HG03103 (cell line): ENCODE data around the gene SLC12A3.
"Not testable (repeated sequence)": the region's sequence is repeated elsewhere in the genome, so short reads cannot be mapped to it uniquely, and the experiment has no call there.

Source experiments
- ATAC-seq: cut with Tn5 transposase; IDR thresholded peaks from one replicate; pipeline ENCODE4 v1.9.1; 2021; ENCODE audit warnings: low read depth; ENCODE audit not compliant: unreplicated experiment

The SLC12A3 gene

DNA sequence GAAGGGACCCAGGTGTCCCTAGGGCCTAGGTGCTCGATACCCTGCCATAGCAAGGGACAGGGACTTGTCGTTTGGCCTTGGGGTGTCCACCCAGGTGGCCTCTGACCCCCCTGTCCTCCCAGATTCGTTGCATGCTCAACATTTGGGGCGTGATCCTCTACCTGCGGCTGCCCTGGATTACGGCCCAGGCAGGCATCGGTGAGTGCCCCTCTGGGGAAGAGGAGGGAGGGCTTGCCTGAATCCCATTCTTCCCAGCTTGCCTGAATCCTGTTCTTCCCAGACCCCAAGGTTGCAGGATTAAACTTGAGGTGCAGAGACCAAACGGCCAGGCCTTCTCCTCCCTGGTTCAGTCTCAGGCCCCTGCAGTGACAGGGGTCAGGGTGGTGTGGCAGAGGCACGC is 3.2 kb downstream of the SLC12A3 start:
- no peak for ATAC-seq

DNA sequence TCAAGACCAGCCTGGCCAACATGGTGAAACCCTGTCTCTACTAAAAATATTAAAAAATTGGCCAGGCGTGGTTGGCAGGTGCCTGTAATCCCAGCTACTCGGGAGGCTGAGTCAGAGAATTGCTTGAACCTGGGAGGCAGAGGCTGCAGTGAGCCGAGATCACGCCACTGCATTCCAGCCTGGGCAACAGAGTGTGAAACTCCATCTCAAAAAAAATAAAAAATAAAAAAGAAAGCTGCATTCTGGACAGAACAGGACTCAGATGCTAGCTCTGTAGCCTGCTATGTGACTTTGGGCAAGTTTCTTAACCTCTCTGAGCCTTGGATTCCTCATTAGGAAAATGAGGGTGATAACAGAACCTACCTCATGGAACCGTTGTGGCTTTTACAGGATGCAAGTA is 3.8 kb downstream of the SLC12A3 start:
- ATAC-seq = not testable (repeated sequence)

DNA sequence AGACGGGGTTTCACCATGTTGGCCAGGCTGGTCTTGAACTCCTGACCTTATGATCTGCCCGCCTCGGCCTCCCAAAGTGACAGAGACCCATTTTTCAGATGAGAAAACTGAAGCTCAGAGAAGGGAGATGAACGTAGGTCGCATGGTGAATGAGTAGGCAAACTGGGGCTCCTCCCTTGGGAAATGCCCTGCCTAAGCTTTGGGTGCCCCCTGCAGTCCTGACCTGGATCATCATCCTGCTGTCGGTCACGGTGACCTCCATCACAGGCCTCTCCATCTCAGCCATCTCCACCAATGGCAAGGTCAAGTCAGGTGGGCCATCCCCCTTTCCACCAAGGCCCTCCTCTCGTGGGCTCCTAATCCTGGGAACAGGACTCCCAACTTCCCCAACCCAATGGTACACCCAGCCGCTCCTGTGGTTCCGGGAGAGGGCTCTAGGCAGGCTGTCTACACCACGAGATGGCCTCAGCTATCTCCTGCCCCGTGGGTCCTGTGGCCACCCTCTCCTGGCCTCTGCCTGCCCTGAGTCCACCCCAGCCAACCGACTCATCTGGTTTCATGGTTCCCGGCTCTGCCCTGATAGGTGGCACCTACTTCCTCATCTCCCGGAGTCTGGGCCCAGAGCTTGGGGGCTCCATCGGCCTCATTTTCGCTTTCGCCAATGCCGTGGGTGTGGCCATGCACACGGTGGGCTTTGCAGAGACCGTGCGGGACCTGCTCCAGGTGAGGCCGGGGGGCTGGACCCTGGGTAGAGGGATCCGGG is 4.7 kb downstream of the SLC12A3 start:
- no peak for ATAC-seq

DNA sequence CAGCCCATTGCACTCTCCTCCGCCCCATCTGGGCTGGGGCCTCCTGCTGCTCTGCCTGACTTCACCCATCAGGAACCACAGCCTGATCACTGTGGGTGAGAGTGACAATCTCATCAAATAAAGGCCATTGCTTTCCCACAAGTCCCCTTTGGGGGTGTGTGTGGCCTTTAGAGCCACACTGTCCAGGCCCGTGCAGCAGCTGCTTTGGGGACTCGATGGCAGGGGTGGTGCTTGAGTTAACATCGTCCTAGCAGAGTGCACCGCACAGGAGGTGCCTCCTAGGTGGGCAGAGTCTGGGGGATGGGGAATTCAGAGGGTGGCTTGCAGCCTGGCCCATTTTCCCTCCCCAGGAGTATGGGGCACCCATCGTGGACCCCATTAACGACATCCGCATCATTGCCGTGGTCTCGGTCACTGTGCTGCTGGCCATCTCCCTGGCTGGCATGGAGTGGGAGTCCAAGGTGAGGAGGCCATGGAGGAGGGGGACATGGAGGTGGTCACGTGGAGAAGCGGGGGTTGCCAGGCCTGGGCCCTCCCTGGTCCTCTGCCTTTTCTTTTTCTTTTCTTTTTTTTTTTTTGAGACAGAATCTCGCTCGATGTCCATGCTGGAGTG is 5.4 kb downstream of the SLC12A3 start:
- ATAC-seq = no peak

DNA sequence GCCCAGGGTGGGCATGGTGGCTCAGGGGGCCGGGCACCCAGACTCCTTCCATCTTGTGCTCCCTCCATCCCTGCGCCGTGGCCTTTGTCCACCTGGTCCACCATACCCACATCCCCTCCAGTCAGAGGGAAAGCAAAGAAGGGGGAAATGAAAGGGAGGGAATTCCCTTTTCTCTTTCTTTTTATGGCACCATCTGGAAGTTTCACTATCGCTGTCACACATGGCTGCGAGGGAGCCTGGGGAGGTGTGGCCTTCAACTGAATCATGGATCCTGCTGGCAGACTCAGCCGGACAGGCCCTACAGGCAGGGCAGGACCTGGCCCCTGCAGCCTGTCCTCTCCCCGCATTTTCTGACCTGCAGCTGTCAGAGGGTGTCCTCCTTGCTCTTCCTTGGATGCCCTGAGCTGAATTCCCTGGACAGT is 6.2 kb downstream of the SLC12A3 start:
- ATAC-seq = no peak

DNA sequence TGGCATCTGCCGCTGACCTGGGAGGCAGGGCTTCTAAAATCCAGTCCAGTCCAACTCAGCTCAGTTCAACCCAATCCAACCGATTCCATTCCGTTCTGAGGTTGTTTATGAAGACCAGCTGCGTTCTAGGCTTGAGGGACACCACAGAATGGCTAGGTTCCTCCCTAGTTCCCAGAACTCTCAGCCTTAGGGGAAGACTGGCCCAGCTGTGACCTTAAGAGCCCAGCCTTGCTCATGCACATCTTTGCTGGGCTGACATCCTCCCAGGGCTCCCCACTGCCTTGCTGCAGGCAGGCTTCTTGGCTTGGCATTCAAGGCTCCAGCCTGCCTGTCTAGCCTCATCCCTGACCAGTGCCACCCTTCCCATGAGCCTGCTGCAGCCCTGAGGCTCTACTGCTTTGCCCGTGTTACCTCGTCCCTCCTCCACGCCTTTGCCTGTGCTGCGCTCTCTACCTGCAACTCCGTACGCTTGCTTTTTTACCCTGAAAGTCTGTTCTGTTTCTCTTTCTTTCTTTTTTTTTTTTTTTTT is 7.9 kb downstream of the SLC12A3 start:
- ATAC-seq = no peak

DNA sequence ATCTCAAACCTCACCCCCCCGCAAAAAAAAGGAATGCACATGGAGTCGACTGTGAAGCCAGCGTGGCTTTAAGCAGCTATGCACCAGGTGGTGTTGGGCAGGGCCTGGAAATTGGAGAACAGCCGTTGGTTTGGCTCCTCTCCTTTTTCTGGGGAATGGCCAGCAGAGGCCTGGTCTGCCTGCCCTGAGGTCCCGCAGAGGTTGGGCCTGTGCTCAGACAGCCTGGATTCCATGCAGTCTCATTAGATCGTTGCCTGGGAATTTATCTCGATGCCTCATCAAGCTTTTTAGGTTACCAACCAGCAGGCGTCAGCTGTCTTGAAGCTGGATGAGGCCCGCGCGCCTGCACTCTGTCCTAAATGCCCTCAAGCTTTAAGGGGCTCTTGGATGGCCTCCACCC is 9.8 kb downstream of the SLC12A3 start:
- no peak for ATAC-seq

DNA sequence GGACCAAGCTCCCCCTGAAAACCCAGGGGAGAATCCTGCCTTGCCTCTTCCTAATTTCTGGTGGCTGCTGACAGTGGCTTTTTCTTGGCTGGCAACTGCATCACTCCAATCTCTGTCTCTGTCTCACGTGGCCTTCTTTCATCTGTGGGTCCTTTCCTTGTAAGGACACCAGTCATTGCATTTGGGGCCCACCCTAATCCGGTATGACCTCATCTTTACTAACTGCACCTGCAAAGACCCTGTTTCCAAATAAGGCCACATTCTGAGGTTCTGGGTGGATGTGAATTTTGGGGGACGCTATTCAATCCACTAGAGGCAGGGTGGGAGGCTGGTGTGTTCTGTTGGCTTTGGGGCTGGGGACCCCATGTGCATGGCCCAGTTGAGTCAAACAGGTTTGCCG is 11.0 kb downstream of the SLC12A3 start:
- no peak for ATAC-seq

DNA sequence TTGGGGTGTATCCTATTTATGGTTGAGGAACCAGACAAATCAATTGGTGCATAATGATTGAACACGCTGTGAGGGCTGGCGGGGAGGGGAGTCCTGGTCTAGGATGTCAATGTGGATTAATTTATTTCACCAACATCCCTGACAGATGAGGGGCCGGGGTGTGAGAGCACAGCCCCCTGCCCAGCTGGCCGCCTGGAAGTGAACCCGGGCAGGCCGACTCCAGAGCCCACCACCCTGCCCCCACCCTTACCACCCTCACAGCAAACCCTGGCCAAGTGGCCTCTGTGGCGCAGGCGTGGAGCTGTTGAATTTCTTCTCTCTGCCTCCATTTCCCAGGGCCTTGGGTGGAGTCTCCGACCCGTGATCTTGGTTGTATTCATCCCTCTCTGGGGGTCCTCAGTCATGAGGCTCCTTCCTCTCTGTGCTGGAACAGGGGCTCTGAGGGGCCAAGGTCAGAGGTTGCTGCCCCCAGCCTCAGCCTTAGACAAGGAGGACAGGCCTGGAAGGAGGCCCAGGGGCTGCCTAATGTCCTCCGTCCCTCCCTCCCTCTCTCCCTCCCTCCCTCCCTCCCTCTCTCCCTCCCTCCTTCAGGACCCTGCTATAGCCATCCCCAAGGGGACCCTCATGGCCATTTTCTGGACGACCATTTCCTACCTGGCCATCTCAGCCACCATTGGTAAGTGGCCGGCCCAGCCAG is 12.6 kb downstream of the SLC12A3 start:
- ATAC-seq = no peak

DNA sequence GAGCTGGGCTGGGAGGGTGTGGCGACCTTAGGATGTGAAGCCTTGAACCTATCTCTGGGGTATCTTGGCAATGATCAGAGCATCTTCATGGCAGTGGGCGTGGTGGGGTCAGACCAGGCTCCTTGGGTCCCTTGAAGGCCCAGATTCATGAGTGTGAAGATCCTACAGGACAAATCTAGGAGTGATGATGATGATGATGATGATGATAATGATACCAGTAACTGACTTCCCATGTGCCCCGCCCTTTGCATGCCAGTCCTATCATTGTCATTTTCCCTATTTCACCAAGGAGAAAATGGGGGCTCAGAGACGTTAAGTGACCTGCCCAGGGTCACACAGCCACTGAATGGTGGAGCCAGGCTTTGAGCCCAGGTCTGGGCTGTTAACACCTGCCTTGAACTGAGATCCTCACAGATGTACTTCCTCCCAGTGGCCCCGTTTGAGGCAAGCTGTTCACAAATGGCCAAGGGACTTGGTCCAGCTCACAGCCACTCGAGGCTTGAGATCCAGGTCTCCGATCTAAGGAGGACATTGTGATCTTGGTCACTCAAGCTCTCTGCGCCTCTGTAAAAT is 13.4 kb downstream of the SLC12A3 start:
- ATAC-seq = no peak

DNA sequence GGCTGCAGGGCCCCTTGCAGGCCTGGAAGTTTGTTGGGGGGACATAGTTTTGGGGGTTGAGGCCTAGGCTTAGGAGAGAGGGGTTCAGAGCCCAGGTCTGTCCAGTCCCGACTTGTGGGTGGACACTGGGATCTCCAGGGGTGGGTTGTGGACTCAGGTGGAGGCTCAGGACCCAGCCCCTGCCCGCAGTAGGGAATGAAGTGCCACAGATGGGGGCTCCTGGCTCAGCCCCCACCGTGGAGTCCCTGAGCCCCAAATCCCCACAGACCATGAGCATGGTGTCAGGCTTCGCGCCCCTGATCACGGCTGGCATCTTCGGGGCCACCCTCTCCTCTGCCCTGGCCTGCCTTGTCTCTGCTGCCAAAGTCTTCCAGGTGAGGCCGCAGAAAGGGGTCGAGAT is 14.3 kb downstream of the SLC12A3 start:
- no peak for ATAC-seq

DNA sequence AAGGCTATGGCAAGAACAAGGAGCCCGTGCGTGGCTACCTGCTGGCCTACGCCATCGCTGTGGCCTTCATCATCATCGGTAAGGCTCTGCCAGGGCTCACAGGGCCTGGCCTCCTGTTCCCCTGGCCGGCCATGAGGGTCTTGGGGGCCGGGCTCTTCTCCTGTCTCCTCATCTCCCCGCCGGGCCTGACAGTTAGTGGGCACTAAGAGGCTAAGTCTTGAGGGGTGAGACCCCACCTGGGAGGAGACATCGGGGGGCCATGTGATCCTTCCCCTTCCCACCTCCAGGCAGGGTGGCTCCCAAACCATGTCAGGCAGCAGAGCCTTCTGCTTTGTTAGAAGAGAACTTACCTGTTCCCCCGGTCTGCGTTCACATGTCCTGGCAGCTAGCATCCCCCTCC is 15.2 kb downstream of the SLC12A3 start:
- ATAC-seq = no peak

DNA sequence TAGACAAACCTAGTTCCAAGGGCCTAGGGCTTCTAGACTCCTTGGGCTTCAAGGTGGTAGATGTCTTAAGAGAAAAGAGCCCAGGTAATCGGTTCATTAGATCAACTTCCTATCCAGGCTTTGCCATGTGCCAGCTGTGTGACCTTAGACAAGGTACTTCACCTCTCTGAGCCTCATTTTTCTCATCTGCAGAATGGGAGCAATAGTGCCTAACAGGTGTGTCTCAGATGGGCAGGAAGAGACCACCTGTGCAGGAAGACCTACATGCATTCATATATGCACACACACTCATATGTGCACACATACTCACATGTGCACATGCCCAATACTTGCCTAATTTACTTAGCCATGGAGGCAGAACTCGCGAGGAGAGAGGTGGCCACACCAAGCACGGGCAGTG is 15.7 kb downstream of the SLC12A3 start:
- no peak for ATAC-seq

DNA sequence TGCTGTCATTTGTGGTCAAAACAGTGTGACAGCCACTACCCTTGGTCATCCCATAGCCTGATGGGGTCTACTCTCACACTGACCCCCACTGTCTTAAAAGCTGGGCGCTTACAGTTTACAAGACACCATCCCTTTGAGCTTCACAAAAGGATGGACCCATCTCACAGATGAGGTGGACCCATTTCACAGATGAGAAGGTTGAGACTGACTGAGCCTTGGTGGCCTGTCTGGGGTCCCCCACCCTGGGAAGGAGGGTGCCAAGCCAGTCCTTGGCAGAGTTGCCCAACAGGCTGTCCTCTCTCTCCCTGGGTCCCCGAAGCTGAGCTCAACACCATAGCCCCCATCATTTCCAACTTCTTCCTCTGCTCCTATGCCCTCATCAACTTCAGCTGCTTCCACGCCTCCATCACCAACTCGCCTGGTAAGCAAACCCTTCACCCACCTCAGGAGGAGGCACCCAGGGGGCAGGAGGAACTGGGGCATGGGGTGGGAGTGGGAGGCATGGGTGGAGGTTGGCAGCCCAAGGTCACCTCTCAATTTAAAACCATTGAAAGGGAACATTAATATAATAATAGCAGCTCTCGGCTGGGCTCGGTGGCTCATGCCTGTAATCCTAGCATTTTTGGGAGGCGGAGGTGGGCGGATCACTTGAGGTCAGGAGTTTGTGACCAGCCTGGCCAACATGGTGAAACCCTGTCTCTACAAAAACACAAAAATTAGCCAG is 17.2 kb downstream of the SLC12A3 start:
- no peak for ATAC-seq

DNA sequence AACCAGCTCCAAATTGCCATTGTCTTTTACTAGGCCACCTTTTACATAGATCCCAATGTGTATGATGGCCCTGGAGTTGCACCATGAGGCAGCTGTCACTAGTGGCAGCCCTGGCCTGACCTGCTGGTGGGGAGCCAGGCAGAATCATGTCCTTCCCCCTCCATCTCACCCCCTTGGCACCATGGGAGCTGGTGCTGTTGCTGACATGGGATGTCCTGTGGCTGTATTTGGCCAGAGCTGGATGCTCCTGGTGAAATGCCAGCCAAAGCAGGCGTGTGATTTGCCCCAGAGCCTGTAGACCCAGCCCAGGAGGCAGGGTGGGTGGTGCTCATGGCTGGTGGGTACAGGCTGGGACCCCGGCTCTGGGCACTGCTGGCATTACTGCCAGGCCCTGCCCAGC is 18.6 kb downstream of the SLC12A3 start:
- no peak for ATAC-seq

DNA sequence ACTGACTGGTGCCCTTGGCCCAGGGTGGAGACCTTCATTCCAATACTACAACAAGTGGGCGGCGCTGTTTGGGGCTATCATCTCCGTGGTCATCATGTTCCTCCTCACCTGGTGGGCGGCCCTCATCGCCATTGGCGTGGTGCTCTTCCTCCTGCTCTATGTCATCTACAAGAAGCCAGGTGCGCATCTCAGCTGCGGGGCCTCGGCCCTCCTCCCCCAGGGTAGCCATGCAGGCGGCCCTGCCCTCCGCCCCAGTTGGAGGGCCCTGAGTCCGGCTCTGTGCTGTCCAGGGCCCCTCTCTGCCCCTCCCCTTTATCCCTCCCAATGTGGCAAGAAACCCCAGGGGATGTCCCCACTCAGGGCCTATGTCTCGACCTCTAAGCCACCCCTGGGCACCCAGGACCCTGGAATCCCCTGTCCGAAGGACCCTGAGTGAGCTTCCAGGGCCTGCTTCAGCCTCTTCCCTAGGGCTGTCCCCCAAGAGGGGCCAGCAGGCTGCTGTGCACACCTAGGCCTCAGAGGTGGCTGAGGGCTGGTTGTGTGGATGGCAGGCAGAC is 19.1 kb downstream of the SLC12A3 start:
- no peak for ATAC-seq

DNA sequence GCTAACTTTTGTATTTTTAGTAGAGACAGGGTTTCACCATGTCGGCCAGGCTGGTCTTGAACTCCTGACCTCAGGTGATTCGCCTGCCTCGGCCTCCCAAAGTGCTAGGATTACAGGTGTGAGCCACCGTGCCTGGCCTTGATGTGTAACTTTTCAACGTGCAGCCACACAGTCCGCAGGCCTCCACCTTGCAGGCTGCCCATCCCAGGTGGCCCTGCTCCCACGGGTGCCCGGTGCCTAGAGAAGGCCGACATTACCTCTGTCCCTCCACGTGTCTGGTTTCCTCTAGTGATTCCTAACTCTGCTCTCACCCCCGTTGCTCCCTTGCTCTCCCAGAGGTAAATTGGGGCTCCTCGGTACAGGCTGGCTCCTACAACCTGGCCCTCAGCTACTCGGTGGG is 19.9 kb downstream of the SLC12A3 start:
- ATAC-seq = not testable (repeated sequence)

DNA sequence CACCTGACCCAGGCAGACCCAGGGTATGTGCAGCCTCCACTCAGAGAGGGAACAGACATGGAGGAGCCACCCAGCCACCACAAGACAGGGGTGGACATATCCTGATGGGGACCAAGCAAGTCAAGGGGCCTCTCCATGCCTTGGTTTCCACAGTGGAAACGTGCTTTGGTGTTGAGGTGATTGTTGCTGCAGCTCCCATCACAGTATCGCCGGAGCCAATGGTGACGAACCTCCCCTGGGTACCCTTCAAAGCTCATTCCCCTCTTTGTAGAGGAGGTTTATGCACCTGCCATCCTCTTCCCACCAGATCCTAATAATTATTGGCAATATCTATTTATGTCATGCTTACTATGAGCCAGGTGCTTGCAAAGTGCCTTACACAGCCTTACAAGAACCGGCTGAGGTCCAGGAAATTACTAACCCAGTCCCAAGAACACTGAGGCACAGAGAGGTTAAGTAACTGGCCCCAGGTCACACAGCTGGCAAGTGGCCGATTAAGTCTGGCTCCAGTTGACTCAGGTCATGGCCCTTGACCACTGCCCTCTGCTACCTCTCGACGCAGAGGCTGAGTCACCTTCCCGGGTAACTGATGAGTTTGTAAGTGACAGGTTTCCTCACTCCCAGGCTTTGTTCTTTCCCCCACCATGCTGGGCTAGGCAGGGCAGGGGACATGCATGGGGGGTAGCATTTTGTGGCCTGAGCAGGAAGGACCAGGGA is 20.6 kb downstream of the SLC12A3 start:
- ATAC-seq = no peak

DNA sequence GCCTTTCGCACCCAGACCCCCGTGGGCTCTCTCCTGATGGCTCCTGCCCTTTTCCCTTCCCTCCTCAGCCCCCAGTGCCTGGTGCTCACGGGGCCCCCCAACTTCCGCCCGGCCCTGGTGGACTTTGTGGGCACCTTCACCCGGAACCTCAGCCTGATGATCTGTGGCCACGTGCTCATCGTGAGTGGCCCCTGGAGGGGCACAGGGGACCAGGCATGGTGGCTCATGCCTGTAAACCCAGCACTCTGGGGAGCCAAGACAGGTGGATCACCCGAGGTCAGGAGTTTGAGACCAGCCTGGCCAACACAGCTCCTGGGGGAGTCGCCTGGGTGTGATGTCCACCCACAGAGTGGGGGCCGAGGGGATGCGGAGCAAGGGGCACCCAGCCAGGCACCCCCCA is 21.3 kb downstream of the SLC12A3 start:
- ATAC-seq = no peak

DNA sequence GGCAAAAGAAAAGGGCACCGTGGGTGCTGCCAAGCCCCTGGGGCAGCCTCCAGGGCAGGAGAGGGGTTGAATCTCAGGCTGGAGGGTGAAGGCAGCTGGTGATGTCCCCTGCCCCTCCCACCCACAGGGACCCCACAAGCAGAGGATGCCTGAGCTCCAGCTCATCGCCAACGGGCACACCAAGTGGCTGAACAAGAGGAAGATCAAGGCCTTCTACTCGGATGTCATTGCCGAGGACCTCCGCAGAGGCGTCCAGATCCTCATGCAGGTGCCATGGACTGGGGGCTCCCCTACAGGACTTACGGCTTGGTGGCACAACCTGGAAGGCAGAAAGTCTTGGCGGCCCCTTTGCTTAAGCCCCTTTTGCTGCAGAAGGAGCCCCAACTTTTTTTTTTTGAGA is 21.8 kb downstream of the SLC12A3 start:
- ATAC-seq = no peak
